Lung (tissue), 12 donors: ENCODE results near the gene PCBD2. TPM values are rescaled to one million over a fixed set of nuclear protein-coding genes. Genes with fewer than 3 reads are reported as not detected.

Experiments used
- ATAC-seq: fragments of 200-7000 bp; cut with Tn5 transposase; one replicate; pipeline ENCODE4 v1.9.1; 2020; ENCODE audit warnings: moderate number of reproducible peaks; ENCODE audit not compliant: insufficient read depth, low FRiP score
- DNase-seq, 3 donors: peaks; one replicate each; pipeline ENCODE4 v3.0.0-alpha.2; 2013 to 2017
- H3K27ac ChIP-seq, 2 donors: one replicate each; pipeline ENCODE4 v1.5.1; 2013; ENCODE audit warnings: mild to moderate bottlenecking in 2 of 2, moderate library complexity in 2 of 2, control low read depth in 1 of 2, inconsistent platforms in 1 of 2, low read depth in 1 of 2, low read length in 1 of 2
- H3K27me3 ChIP-seq, 3 donors: one replicate each; pipeline ENCODE4 v1.5.1; 2013; ENCODE audit warnings: low read length in 2 of 3; ENCODE audit not compliant: control insufficient read depth in 3 of 3, insufficient read depth in 3 of 3
- H3K36me3 ChIP-seq, 4 donors: one replicate each; pipeline ENCODE4 v1.5.1; 2013; ENCODE audit warnings: low read length in 4 of 4, mild to moderate bottlenecking in 1 of 4, moderate library complexity in 1 of 4; ENCODE audit not compliant: control insufficient read depth in 4 of 4, insufficient read depth in 4 of 4
- H3K4me1 ChIP-seq, 5 donors: one replicate each; pipeline ENCODE4 v1.5.1; 2013; ENCODE audit warnings: low read length in 5 of 5, mild to moderate bottlenecking in 2 of 5, moderate library complexity in 1 of 5; ENCODE audit not compliant: control insufficient read depth in 5 of 5, insufficient read depth in 5 of 5
- H3K4me3 ChIP-seq: one replicate; pipeline ENCODE4 v1.5.1; 2013; ENCODE audit warnings: mild to moderate bottlenecking, control low read depth, moderate library complexity
- H3K9ac ChIP-seq, 2 donors: one replicate each; pipeline ENCODE4 v1.5.1; 2013; ENCODE audit warnings: low read length in 2 of 2, control low read depth in 1 of 2; ENCODE audit not compliant: insufficient read depth in 1 of 2
- H3K9me3 ChIP-seq, 4 donors: one replicate each; pipeline ENCODE4 v1.5.1; 2013; ENCODE audit warnings: low read length in 3 of 4, mild to moderate bottlenecking in 1 of 4, moderate library complexity in 1 of 4; ENCODE audit not compliant: control insufficient read depth in 4 of 4, insufficient read depth in 3 of 4
- CTCF ChIP-seq: IDR thresholded peaks from 2 replicates; pipeline ENCODE4 v1.5.1; 2012; ENCODE audit warnings: mild to moderate bottlenecking; ENCODE audit errors: control extremely low read depth, extremely low read depth
- WGBS, 2 donors: extraction: QIAGEN DNeasy Blood & Tissue Kit; methylation state at CpG; one replicate each; pipeline ENCODE4 v1.1.7; 2013; 5-methylcytosine and 5-hydroxymethylcytosine counted together
- polyA plus RNA-seq, 2 donors: library from polyadenylated mRNA; stranded (reverse); fragments of 200-250 nt; gene quantifications; one replicate each; pipeline ENCODE4 v1.2.1, GENCODE V29; 2013
- total RNA-seq, 2 donors: library from RNA; depleted of rRNA in 1 of 2; stranded (reverse); fragments of >200 nt in 1 of 2; gene quantifications; one replicate each; pipeline ENCODE4 v1.2.1, GENCODE V29; 2014 to 2021
- donor health status: control.
- donor health status: control.
- donor health status: Bipolar disorder and iron deficiency.
- donor health status: healthy.
- donor health status: DM: yes; HTN: yes; CAD: no.

PCBD2 gene
- total and polyA plus RNA-seq, 4 donors = 4.1 to 12.3 (median 7.5) TPM

GRCh38 chr5:134967607-134968006 lies 62.7 kb downstream of the PCBD2 start, which contains the start of gene CATSPER3:
Gene CATSPER3, plus strand, starts transcription at chr5:134967907. Its CDS starts 85 bp downstream, at chr5:134967992.
- peaks cover 0 to 6% (median 2%) of the 10 kb centered on the region in 4 donors for H3K36me3 ChIP-seq
- H3K27ac ChIP-seq = no peak within 1 kb of the TSS
- 89 to 94% methylated on average over 3 of the region's 3 CpGs for WGBS, 2 donors
- DNase-seq = no peak
- H3K4me3 ChIP-seq = no peak within 1 kb of the TSS
- H3K4me1 ChIP-seq = no peaks in the 10 kb centered on the region
- no peak within 1 kb of the TSS for H3K9ac ChIP-seq
- H3K9me3 ChIP-seq = no peaks in the 10 kb centered on the region
- H3K27me3 ChIP-seq = no peaks in the 10 kb centered on the region
- ATAC-seq = no peak
- no peak for TF ChIP-seq CTCF

- Histone ChIP-seq H3K27ac (no peak overlapping the region), H3K4me1 (no peaks in the 10 kb centered on the region), H3K27me3 (no peaks in the 10 kb centered on the region), H3K9me3 (no peaks in the 10 kb centered on the region), H3K4me3 (no peak overlapping the region), H3K9ac (no peak overlapping the region), H3K36me3 (peaks cover 0 to 6% (median 2%) of the 10 kb centered on the region in 4 donors)
- ATAC-seq (no peak), DNase-seq (peak in 1 of 3 donors; percentile 8)
- no peak for TF ChIP-seq CTCF
- WGBS, 2 donors = 83 to 87% methylated on average over 3 of the region's 3 CpGs
These were observed 63.1 kb downstream of the PCBD2 start for GRCh38 chr5:134968055-134968454.

- Histone ChIP-seq H3K4me1 (no peaks in the 10 kb centered on the region), H3K9ac (no peak overlapping the region), H3K36me3 (peaks cover 0 to 6% (median 2%) of the 10 kb centered on the region in 4 donors), H3K27me3 (no peaks in the 10 kb centered on the region), H3K4me3 (no peak overlapping the region), H3K27ac (no peak overlapping the region), H3K9me3 (no peaks in the 10 kb centered on the region)
- DNase-seq (no peak), ATAC-seq (no peak)
- no peak for TF ChIP-seq CTCF
These were observed 64.2 kb downstream of the PCBD2 start for GRCh38 chr5:134969166-134969565.
